Endothelial cell of umbilical vein (primary cell): ENCODE results near the gene RFESD. TPM values are rescaled to one million over a fixed set of nuclear protein-coding genes. Genes with fewer than 3 reads are reported as not detected.

Experiments
- BruUV-seq: library from RNA; stranded (reverse); fragments of 400-500 nt; replicated peaks from 2 replicates; lab custom pipeline; 2021; lab: Mats Ljungman, UMichigan
- CTCF ChIA-PET: fragments of 300-600, 350-600 bp; sonication (Branson Sonifier 250); formaldehyde crosslinking; loops from one replicate; lab custom pipeline; 2021; ENCODE audit warnings: antibody characterized with exemption, inconsistent platforms; lab: Charles Lee
- POLR2A ChIA-PET: fragments of 300-600, 350-600 bp; sonication (Branson Sonifier 250); formaldehyde crosslinking; loops from one replicate; lab custom pipeline; 2021; ENCODE audit warnings: antibody characterized with exemption, inconsistent platforms; lab: Charles Lee
- DNase-seq: peaks from one replicate; pipeline ENCODE4 v3.0.0-alpha.2; 2011; ENCODE audit warnings: low read depth, low spot score
- FAIRE-seq: peaks from 2 replicates; lab custom pipeline; 2011; peaks lifted over from hg19 to GRCh38; lab: Jason Lieb, UNC
- H2AFZ ChIP-seq: 2 replicates; pipeline ENCODE4 v1.6.0; 2012; ENCODE audit warnings: low read depth, low read length, control low read depth, inconsistent platforms
- H3K27ac ChIP-seq: 2 replicates; pipeline ENCODE4 v1.5.1; 2011; ENCODE audit warnings: low read depth, mild to moderate bottlenecking, control low read depth, low read length, moderate library complexity; ENCODE audit not compliant: insufficient read depth
- H3K27me3 ChIP-seq, 2 experiments: 2 replicates each; pipeline versions ENCODE4 v1.6.0 to v1.6.1; 2011; ENCODE audit warnings: low read length in 2 of 2, mixed read lengths in 1 of 2; ENCODE audit not compliant: control insufficient read depth in 2 of 2, insufficient read depth in 2 of 2
- H3K36me3 ChIP-seq, 2 experiments: 2 replicates in 1 of 2; 3 replicates in 1 of 2; pipeline ENCODE4 v1.5.1; 2011; ENCODE audit warnings: low read length in 2 of 2, mild to moderate bottlenecking in 1 of 2, moderate library complexity in 1 of 2; ENCODE audit not compliant: control insufficient read depth in 2 of 2, insufficient read depth in 2 of 2; ENCODE audit errors: extremely low read depth in 1 of 2
- H3K4me1 ChIP-seq: 3 replicates; pipeline ENCODE4 v1.5.1; 2011; ENCODE audit warnings: mild to moderate bottlenecking, low read length; ENCODE audit not compliant: control insufficient read depth, insufficient read depth; ENCODE audit errors: extremely low read depth
- H3K4me2 ChIP-seq: 2 replicates; pipeline ENCODE4 v1.6.1; 2011; ENCODE audit warnings: low read length, control low read depth, mixed read lengths; ENCODE audit not compliant: insufficient read depth
- H3K4me3 ChIP-seq, 3 experiments: fragments of 200-600 bp in 1 of 3; sonication (generic), shearing (Covaris generic) in 1 of 3; replicated peaks in 1 of 3; 2 replicates each; pipeline ENCODE4 v1.5.1; 2011 to 2016; ENCODE audit warnings: control low read depth in 3 of 3, low read length in 3 of 3, mild to moderate bottlenecking in 2 of 3, inconsistent platforms in 1 of 3, low read depth in 1 of 3, moderate library complexity in 1 of 3; ENCODE audit not compliant: insufficient read depth in 1 of 3
- H3K79me2 ChIP-seq: 2 replicates; pipeline ENCODE4 v1.6.0; 2012; ENCODE audit warnings: low read length, inconsistent platforms; ENCODE audit not compliant: control insufficient read depth, insufficient read depth
- H3K9ac ChIP-seq: replicated peaks from 2 replicates; pipeline ENCODE3; 2011; ENCODE audit warnings: low read length, control low read depth; ENCODE audit not compliant: insufficient read depth; ENCODE audit errors: extremely low read depth
- H3K9me1 ChIP-seq: replicated peaks from 3 replicates; pipeline ENCODE4 v1.6.0; 2011; ENCODE audit warnings: mild to moderate bottlenecking, low read length; ENCODE audit not compliant: control insufficient read depth, insufficient read depth; ENCODE audit errors: extremely low read depth
- H3K9me3 ChIP-seq: replicated peaks from 2 replicates; pipeline ENCODE4 v1.5.1; 2012; ENCODE audit warnings: low read length, inconsistent platforms; ENCODE audit not compliant: control insufficient read depth, insufficient read depth
- H4K20me1 ChIP-seq: replicated peaks from 2 replicates; pipeline ENCODE3; 2011; ENCODE audit warnings: mild to moderate bottlenecking, low read length; ENCODE audit not compliant: control insufficient read depth, insufficient read depth; ENCODE audit errors: extremely low read depth
- CTCF ChIP-seq, 2 donors: IDR thresholded peaks; 1 replicate in 1 of 2; 2 replicates in 1 of 2; pipeline ENCODE4 v1.5.1; 2011; ENCODE audit warnings: low read length in 2 of 2, mild to moderate bottlenecking in 2 of 2, moderate library complexity in 2 of 2, control low read depth in 1 of 2, inconsistent platforms in 1 of 2, low read depth in 1 of 2; ENCODE audit not compliant: insufficient read depth in 1 of 2; ENCODE audit errors: extremely low read depth in 1 of 2
- EZH2 ChIP-seq: IDR thresholded peaks from 2 replicates; pipeline ENCODE4 v1.6.1; 2012; ENCODE audit warnings: borderline replicate concordance, low read depth, mild to moderate bottlenecking, moderate library complexity, low read length, inconsistent platforms; ENCODE audit not compliant: severe bottlenecking
- FOS ChIP-seq: IDR thresholded peaks from 2 replicates; pipeline ENCODE4 v1.6.1; 2011; ENCODE audit warnings: mild to moderate bottlenecking, low read length, moderate library complexity, borderline replicate concordance; ENCODE audit not compliant: insufficient read depth
- GATA2 ChIP-seq: IDR thresholded peaks from 2 replicates; pipeline ENCODE4 v1.7.0; 2011; ENCODE audit warnings: low read depth, mild to moderate bottlenecking, moderate library complexity, mixed read lengths, low read length; ENCODE audit not compliant: insufficient read length, insufficient read depth
- JUN ChIP-seq: IDR thresholded peaks from 2 replicates; pipeline ENCODE4 v1.6.1; 2011; ENCODE audit warnings: borderline replicate concordance, low read depth; ENCODE audit not compliant: insufficient read length, insufficient read depth
- MAX ChIP-seq: IDR thresholded peaks from 2 replicates; pipeline ENCODE4 v1.6.1; 2011; ENCODE audit not compliant: insufficient read depth, insufficient read length
- MYC ChIP-seq: IDR thresholded peaks from one replicate; pipeline ENCODE4 v1.6.1; 2011; ENCODE audit warnings: mild to moderate bottlenecking, low read depth, low read length
- POLR2A ChIP-seq: IDR thresholded peaks from 2 replicates; pipeline ENCODE4 v1.6.1; 2012; ENCODE audit warnings: low read depth, mild to moderate bottlenecking, control low read depth, low read length
- POLR2AphosphoS5 ChIP-seq: IDR thresholded peaks from 2 replicates; pipeline ENCODE4 v1.6.1; 2012; ENCODE audit warnings: low read depth, mild to moderate bottlenecking, control low read depth, low read length, moderate library complexity; ENCODE audit not compliant: insufficient read depth
- dilution Hi-C: fragments of 300-500 bp; cut with MboI; formaldehyde crosslinking; loops from one replicate; pipeline ENCODE4 v1.15.0; 2019; ENCODE audit warnings: low sequenced_read_pairs; ENCODE audit not compliant: extremely low pct_ligation_motif_present
- intact Hi-C: fragments of 100-400 bp; cut with micrococcal nuclease; formaldehyde crosslinking; loops from one replicate; pipeline ENCODE4 v1.10.0; 2022
- polyA plus RNA-seq, 4 experiments: library from polyadenylated mRNA; depleted of rRNA in 3 of 4; stranded (reverse) in 3 of 4; unstranded in 1 of 4; fragments of >200 nt; gene quantifications; 2 replicates each; pipeline versions ENCODE4 v1.2.1 to v1.2.3, GENCODE V29; 2011 to 2012; ENCODE audit warnings: missing spikeins in 1 of 4
- total RNA-seq: library from RNA; stranded (reverse); gene quantifications from 2 replicates; pipeline ENCODE4 v1.2.3, GENCODE V29; 2021

The RFESD gene
- total and polyA plus RNA-seq, 2 donors (not counting 3 experiments of a cell fraction or from before 2014, with no cell fraction given), result 0.88 to 2.0 TPM

- H3K9me1 ChIP-seq, result no peaks in the 10 kb centered on the region
- H3K9me3 ChIP-seq, result no peaks in the 10 kb centered on the region
- no TSS peak for BruUV-seq
- FAIRE-seq, result no peak
- intact Hi-C loops (no loop called here), dilution Hi-C loops (no loop called here)
- no peak overlapping the region for H3K9ac ChIP-seq
- no peak overlapping the region for H3K4me3 ChIP-seq
- ChIA-PET POLR2A (no interaction called here), CTCF (no interaction called here)
- no peak overlapping the region for H3K4me2 ChIP-seq
- no peaks in the 10 kb centered on the region for H3K27me3 ChIP-seq
- no peaks in the 10 kb centered on the region for H3K36me3 ChIP-seq
- H3K79me2 ChIP-seq, result no peaks in the 10 kb centered on the region
- H4K20me1 ChIP-seq, result no peaks in the 10 kb centered on the region
- H2AFZ ChIP-seq, result no peak overlapping the region
- TF ChIP-seq EZH2, result no peak
- TF ChIP-seq FOS, result no peak
- TF ChIP-seq POLR2AphosphoS5, result no peak
- TF ChIP-seq MAX, result no peak
- TF ChIP-seq JUN, result no peak
- no peak for TF ChIP-seq MYC
- no peak for TF ChIP-seq POLR2A
- no peak for TF ChIP-seq GATA2
- no peak for TF ChIP-seq CTCF (IDR thresholded peaks at IDR 0.05; ENCODE audit: extremely low read depth in 1 of 2, insufficient read depth in 1 of 2, low read depth in 1 of 2, low read length in 2 of 2)
- no peak overlapping the region for H3K27ac ChIP-seq
- no peaks in the 10 kb centered on the region for H3K4me1 ChIP-seq
- no peak for DNase-seq
Observed at GRCh38 chr5:95613514-95613913, 33.1 kb upstream of the RFESD start.
